CMK (cell line): ENCODE measurements around the gene SEC14L1.
"Not testable (repeated sequence)": the region's sequence is repeated elsewhere in the genome, so short reads cannot be mapped to it uniquely, and the experiment has no call there.

ENCODE experiments used
- DNase-seq: peaks from one replicate; pipeline ENCODE4 v3.0.0-alpha.2; 2010; ENCODE audit warnings: low read depth

Gene SEC14L1

GRCh38 chr17:77140878-77141767 lies at the start of gene SEC14L1:
Gene SEC14L1, plus strand, starts transcription at chr17:77140969. Its CDS starts 2,628 bp downstream, at chr17:77143597.
- DNase-seq: no peak

GRCh38 chr17:77092025-77092424 lies 48.7 kb upstream of the SEC14L1 start:
- DNase-seq: no peak

GRCh38 chr17:77095461-77095860 lies 45.3 kb upstream of the SEC14L1 start:
- no peak for DNase-seq

GRCh38 chr17:77096570-77097214 lies 44.1 kb upstream of the SEC14L1 start:
- no peak for DNase-seq

GRCh38 chr17:77097631-77098180 lies 43.1 kb upstream of the SEC14L1 start:
- no peak for DNase-seq

- DNase-seq: no peak
Measured at GRCh38 chr17:77098884-77099545, 41.8 kb upstream of the SEC14L1 start.

GRCh38 chr17:77099997-77100396 lies 40.8 kb upstream of the SEC14L1 start:
- DNase-seq: no peak

- no peak for DNase-seq
Measured at GRCh38 chr17:77101521-77102410, 39.0 kb upstream of the SEC14L1 start.

GRCh38 chr17:77102411-77103134 lies 38.2 kb upstream of the SEC14L1 start:
- not testable (repeated sequence) for DNase-seq

- DNase-seq: no peak
Measured at GRCh38 chr17:77105706-77106105, 35.1 kb upstream of the SEC14L1 start.

- no peak for DNase-seq
Measured at GRCh38 chr17:77106874-77107358, 33.9 kb upstream of the SEC14L1 start.

- no peak for DNase-seq
Measured at GRCh38 chr17:77107506-77108433, 33.0 kb upstream of the SEC14L1 start.

- no peak for DNase-seq
Measured at GRCh38 chr17:77109159-77109759, 31.5 kb upstream of the SEC14L1 start.

- DNase-seq: no peak
Measured at GRCh38 chr17:77109764-77110359, 30.9 kb upstream of the SEC14L1 start.

- not testable (repeated sequence) for DNase-seq
Measured at GRCh38 chr17:77111165-77111933, 29.4 kb upstream of the SEC14L1 start.

- DNase-seq: no peak
Measured at GRCh38 chr17:77111934-77112296, 28.9 kb upstream of the SEC14L1 start.

GRCh38 chr17:77115510-77115909 lies 25.3 kb upstream of the SEC14L1 start:
- DNase-seq: no peak

GRCh38 chr17:77115947-77116346 lies 24.8 kb upstream of the SEC14L1 start:
- DNase-seq: no peak
